Smooth muscle cell (in vitro differentiated cells): ENCODE results near the gene LIN52. TPM values are rescaled to one million over a fixed set of nuclear protein-coding genes. Genes with fewer than 3 reads are reported as not detected.

Experiments
- DNase-seq: peaks from one replicate; lab custom pipeline; 2025; ENCODE audit not compliant: unreplicated experiment; lab: John Stamatoyannopoulos, UW
- H2AFZ ChIP-seq: fragments of 200-600 bp; sonication (generic); 2 replicates; pipeline ENCODE4 v1.6.0; 2016; ENCODE audit warnings: antibody characterized with exemption, low read depth, mild to moderate bottlenecking
- H3F3A ChIP-seq: fragments of 200-600 bp; sonication (generic); 2 replicates; pipeline ENCODE4 v1.6.0; 2017; ENCODE audit warnings: antibody characterized with exemption, low read depth
- H3K27ac ChIP-seq: fragments of 200-600 bp; sonication (generic); 2 replicates; pipeline ENCODE4 v1.5.1; 2016; ENCODE audit warnings: low read depth, mild to moderate bottlenecking
- H3K27me3 ChIP-seq: fragments of 200-600 bp; sonication (generic); 2 replicates; pipeline ENCODE4 v1.6.1; 2016; ENCODE audit warnings: low read depth, mild to moderate bottlenecking
- H3K36me3 ChIP-seq: fragments of 200-600 bp; sonication (generic); 2 replicates; pipeline ENCODE4 v1.5.1; 2016; ENCODE audit warnings: low read depth
- H3K4me1 ChIP-seq: fragments of 200-600 bp; sonication (generic); 2 replicates; pipeline ENCODE4 v1.5.1; 2016; ENCODE audit warnings: low read depth
- H3K4me2 ChIP-seq: fragments of 200-600 bp; sonication (generic); 2 replicates; pipeline ENCODE4 v1.6.0; 2016; ENCODE audit warnings: mild to moderate bottlenecking
- H3K4me3 ChIP-seq: fragments of 200-600 bp; sonication (generic); 2 replicates; pipeline ENCODE4 v1.5.1; 2016; ENCODE audit warnings: mild to moderate bottlenecking
- H3K79me2 ChIP-seq: fragments of 200-600 bp; sonication (generic); 2 replicates; pipeline ENCODE4 v1.6.0; 2016; ENCODE audit warnings: low read depth, mild to moderate bottlenecking
- H3K9ac ChIP-seq: fragments of 200-600 bp; sonication (generic); 2 replicates; pipeline ENCODE4 v1.6.0; 2016; ENCODE audit warnings: low read depth
- H3K9me3 ChIP-seq: fragments of 200-600 bp; sonication (generic); replicated peaks from 2 replicates; pipeline ENCODE4 v1.5.1; 2016; ENCODE audit warnings: low read depth
- H4K20me1 ChIP-seq: fragments of 200-600 bp; sonication (generic); 2 replicates; pipeline ENCODE4 v1.6.0; 2016; ENCODE audit warnings: low read depth
- CTCF ChIP-seq: fragments of 200-600 bp; sonication (generic); IDR thresholded peaks from 2 replicates; pipeline ENCODE4 v1.5.1; 2017; ENCODE audit warnings: borderline replicate concordance, mild to moderate bottlenecking, antibody characterized with exemption; ENCODE audit not compliant: insufficient read depth, poor library complexity, severe bottlenecking
- WGBS: methylation state at CpG from one replicate; pipeline ENCODE4 v1.1.7; 2016; ENCODE audit warnings: low lambda C conversion rate; 5-methylcytosine and 5-hydroxymethylcytosine counted together
- polyA plus RNA-seq: library from polyadenylated mRNA; unstranded; fragments of >200 nt; fragmentation: Nextera tagmentation; extraction: Ambion mirVana; gene quantifications from 2 replicates; pipeline ENCODE4 v1.2.1, GENCODE V29; 2016
- total RNA-seq: library from RNA; depleted of rRNA; stranded (reverse); fragments of >200 nt; gene quantifications from 2 replicates; pipeline ENCODE4 v1.2.3, GENCODE V29; 2014

The LIN52 gene
- total and polyA plus RNA-seq, 2 experiments from 2014 or later, result 16.1 to 17.8 TPM

GRCh38 chr14:74133833-74134481 lies 49.2 kb downstream of the LIN52 start:
- H3K9me3 ChIP-seq, result no peaks in the 10 kb centered on the region
- no peaks in the 10 kb centered on the region for H3K36me3 ChIP-seq
- H3K9ac ChIP-seq, result no peak overlapping the region
- 30% methylated on average over 3 of the region's 3 CpGs for WGBS
- H4K20me1 ChIP-seq, result peaks cover 40% of the 10 kb centered on the region
- H3K4me1 ChIP-seq, result no peaks in the 10 kb centered on the region
- no peak overlapping the region for H3K4me3 ChIP-seq
- no peak for DNase-seq
- peaks cover 60% of the 10 kb centered on the region for H3K27me3 ChIP-seq
- H2AFZ ChIP-seq, result no peak overlapping the region
- no peaks in the 10 kb centered on the region for H3K79me2 ChIP-seq
- H3K4me2 ChIP-seq, result no peak overlapping the region
- TF ChIP-seq CTCF, result no peak
- H3K27ac ChIP-seq, result no peak overlapping the region
- peaks cover 5% of the 10 kb centered on the region for H3F3A ChIP-seq

- no peak overlapping the region for H3K9ac ChIP-seq
- no peaks in the 10 kb centered on the region for H3K79me2 ChIP-seq
- no peaks in the 10 kb centered on the region for H3K4me1 ChIP-seq
- no peak overlapping the region for H2AFZ ChIP-seq
- H3K27ac ChIP-seq, result no peak overlapping the region
- H4K20me1 ChIP-seq, result peaks cover 45% of the 10 kb centered on the region
- no peak for TF ChIP-seq CTCF
- H3K36me3 ChIP-seq, result no peaks in the 10 kb centered on the region
- H3K4me2 ChIP-seq, result no peak overlapping the region
- peaks cover 64% of the 10 kb centered on the region for H3K27me3 ChIP-seq
- H3F3A ChIP-seq, result peaks cover 5% of the 10 kb centered on the region
- no peak overlapping the region for H3K4me3 ChIP-seq
- H3K9me3 ChIP-seq, result no peaks in the 10 kb centered on the region
- DNase-seq, result no peak
Observed at GRCh38 chr14:74134484-74134883, 49.7 kb downstream of the LIN52 start.

- no peak for TF ChIP-seq CTCF
- Histone ChIP-seq H3K27me3 (peaks cover 68% of the 10 kb centered on the region), H3K9me3 (no peaks in the 10 kb centered on the region), H2AFZ (no peak overlapping the region), H3F3A (peaks cover 5% of the 10 kb centered on the region), H3K4me2 (peak overlapping the region; percentile 13), H3K27ac (no peak overlapping the region), H3K4me3 (no peak overlapping the region), H4K20me1 (peaks cover 52% of the 10 kb centered on the region), H3K36me3 (no peaks in the 10 kb centered on the region), H3K9ac (no peak overlapping the region), H3K4me1 (peaks cover 5% of the 10 kb centered on the region), H3K79me2 (no peaks in the 10 kb centered on the region)
- 6% methylated on average over 1 of the region's 1 CpG for WGBS
- no peak for DNase-seq
Observed at GRCh38 chr14:74135426-74135825, 50.7 kb downstream of the LIN52 start.

GRCh38 chr14:74140374-74140850 lies 55.7 kb downstream of the LIN52 start:
- no peaks in the 10 kb centered on the region for H3K9me3 ChIP-seq
- H3K4me2 ChIP-seq, result no peak overlapping the region
- peaks cover 82% of the 10 kb centered on the region for H3K27me3 ChIP-seq
- H3F3A ChIP-seq, result no peaks in the 10 kb centered on the region
- H4K20me1 ChIP-seq, result peaks cover 61% of the 10 kb centered on the region
- peaks cover 15% of the 10 kb centered on the region for H3K4me1 ChIP-seq
- no peak overlapping the region for H3K27ac ChIP-seq
- DNase-seq, result no peak
- TF ChIP-seq CTCF, result no peak
- 29% methylated on average over 8 of the region's 8 CpGs for WGBS
- H3K9ac ChIP-seq, result no peak overlapping the region
- no peaks in the 10 kb centered on the region for H3K36me3 ChIP-seq
- no peak overlapping the region for H3K4me3 ChIP-seq
- no peak overlapping the region for H2AFZ ChIP-seq
- H3K79me2 ChIP-seq, result no peaks in the 10 kb centered on the region
